MM.1S (cell line): ENCODE results near the gene PALS2.

Source experiments
- CTCF ChIP-seq: fragments of 300-600 bp; sonication (generic); IDR thresholded peaks from 2 replicates; pipeline ENCODE4 v1.5.1; 2016; ENCODE audit warnings: antibody characterized with exemption, low read length, mixed read lengths
- EZH2phosphoT487 ChIP-seq: fragments of 300-600 bp; sonication (generic); IDR thresholded peaks from 2 replicates; pipeline ENCODE4 v1.6.1; 2018; ENCODE audit warnings: antibody characterized with exemption, low read length

- TF ChIP-seq CTCF (peak; percentile 11; the same call in 1 of the 2 replicates), EZH2phosphoT487 (no peak)
Observed at GRCh38 chr7:24591152-24591551, 17.9 kb downstream of the PALS2 start.
